ENCODE measurements around the gene EGFR.

The EGFR gene

DNA sequence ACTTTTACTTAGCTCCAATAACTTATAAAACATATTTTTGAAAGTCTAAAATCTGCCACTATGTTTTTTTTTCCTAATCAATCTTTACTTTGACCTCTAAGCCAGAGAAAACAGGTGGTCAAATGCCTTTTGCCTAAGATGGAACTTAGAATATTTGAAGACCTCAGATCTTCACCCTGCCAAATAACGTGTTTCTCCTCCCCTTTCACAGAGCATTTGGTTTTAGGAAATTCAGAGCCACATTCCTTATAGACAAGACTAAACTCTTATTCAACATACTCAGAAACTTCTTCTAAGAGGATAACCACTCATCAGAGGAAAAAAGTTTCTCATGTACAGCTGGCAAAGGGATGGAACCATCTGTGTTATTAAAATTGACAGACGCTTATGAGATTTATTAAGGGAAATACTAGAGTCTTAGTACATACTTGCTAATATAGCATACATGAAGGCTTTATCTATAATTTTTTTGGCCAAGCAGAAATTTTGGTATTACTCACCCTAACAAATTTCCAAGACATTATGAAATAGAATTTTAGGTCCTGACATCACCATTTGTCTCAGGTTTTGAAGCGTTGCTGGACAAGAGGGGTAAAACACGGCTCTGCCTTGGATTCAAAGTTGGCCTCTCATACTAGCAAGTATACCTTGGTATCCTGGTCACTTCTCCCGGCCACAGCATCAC is 2.6 kb upstream of the EGFR start:
- no peak for DNase-seq

DNA sequence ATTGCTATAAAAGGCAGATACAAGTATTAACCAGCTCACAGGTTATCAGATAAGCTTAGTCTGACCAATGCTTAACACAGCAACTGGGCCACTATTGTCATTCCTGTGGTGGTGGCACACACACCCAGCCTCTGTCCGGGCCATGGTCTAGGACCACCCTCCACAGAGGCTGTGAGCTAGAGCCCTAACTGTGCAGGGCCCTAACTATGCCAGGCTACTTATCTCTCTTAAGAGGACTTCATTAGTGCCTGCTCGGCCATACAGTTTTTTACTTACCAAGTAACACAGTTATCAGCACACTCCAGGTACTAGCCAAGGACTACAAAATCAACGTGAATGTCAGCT is 2.1 kb upstream of the EGFR start:
- no peak for DNase-seq

DNA sequence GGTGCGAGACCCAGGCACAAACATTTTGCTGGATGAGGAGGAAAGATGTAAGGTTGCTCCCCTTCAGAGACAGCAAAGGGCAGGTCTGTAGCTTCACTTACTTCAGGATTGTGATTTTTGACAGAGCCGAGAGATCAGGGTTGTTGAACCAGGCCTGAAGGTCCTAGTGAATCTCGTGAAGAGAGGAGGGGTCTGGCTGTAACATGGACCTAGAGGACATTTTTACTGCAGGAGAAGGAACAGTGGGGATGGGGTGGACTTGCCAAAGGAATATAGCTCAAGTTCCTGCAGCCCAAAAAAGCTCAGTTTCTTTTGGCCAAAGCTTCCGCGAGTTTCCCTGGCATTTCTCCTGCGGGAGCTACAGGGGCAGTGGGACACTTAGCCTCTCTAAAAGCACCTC is 976 bp upstream of the EGFR start:
- DNase-seq: no peak

DNA sequence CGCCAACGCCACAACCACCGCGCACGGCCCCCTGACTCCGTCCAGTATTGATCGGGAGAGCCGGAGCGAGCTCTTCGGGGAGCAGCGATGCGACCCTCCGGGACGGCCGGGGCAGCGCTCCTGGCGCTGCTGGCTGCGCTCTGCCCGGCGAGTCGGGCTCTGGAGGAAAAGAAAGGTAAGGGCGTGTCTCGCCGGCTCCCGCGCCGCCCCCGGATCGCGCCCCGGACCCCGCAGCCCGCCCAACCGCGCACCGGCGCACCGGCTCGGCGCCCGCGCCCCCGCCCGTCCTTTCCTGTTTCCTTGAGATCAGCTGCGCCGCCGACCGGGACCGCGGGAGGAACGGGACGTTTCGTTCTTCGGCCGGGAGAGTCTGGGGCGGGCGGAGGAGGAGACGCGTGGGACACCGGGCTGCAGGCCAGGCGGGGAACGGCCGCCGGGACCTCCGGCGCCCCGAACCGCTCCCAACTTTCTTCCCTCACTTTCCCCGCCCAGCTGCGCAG is 424 bp downstream of the EGFR start:
- no peak for DNase-seq

DNA sequence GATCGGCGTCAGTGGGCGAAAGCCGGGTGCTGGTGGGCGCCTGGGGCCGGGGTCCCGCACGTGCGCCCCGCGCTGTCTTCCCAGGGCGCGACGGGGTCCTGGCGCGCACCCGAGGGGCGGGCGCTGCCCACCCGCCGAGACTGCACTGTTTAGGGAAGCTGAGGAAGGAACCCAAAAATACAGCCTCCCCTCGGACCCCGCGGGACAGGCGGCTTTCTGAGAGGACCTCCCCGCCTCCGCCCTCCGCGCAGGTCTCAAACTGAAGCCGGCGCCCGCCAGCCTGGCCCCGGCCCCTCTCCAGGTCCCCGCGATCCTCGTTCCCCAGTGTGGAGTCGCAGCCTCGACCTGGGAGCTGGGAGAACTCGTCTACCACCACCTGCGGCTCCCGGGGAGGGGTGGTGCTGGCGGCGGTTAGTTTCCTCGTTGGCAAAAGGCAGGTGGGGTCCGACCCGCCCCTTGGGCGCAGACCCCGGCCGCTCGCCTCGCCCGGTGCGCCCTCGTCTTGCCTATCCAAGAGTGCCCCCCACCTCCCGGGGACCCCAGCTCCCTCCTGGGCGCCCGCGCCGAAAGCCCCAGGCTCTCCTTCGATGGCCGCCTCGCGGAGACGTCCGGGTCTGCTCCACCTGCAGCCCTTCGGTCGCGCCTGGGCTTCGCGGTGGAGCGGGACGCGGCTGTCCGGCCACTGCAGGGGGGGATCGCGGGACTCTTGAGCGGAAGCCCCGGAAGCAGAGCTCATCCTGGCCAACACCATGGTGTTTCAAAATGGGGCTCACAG is 1.1 kb downstream of the EGFR start:
- peak; percentile 19 for DNase-seq

DNA sequence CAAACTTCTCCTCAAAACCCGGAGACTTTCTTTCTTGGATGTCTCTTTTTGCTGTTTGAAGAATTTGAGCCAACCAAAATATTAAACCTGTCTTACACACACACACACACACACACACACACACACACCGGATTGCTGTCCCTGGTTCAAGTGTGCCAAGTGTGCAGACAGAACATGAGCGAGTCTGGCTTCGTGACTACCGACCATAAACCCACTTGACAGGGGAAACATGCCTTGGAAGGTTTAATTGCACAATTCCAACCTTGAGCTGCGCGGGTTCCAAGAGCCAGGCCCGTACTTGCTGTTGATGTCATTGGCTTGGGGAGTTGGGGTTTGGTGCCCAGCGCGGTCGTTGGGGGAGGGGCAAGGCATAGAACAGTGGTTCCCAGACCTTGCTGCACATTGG is 1.7 kb downstream of the EGFR start:
- no peak for DNase-seq

DNA sequence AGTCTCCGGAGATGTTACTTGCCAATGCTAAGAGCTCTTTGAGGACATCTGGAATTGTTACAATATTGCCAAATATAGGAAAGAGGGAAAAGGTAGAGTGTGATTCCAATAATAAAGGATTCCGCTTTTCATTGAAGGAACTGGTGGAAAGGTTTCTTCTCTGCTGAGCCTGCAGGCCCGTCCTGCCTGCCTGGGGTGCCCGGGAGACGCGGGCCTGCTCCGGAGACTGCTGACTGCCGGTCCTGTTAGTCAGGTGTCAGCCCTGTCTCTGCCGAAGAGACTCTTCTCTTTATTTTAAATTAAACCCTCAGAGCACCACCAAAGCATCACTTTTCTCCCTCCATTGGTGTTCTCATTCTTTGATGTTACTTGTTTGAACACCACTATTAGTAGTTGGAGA is 2.2 kb downstream of the EGFR start:
- DNase-seq: no peak

DNA sequence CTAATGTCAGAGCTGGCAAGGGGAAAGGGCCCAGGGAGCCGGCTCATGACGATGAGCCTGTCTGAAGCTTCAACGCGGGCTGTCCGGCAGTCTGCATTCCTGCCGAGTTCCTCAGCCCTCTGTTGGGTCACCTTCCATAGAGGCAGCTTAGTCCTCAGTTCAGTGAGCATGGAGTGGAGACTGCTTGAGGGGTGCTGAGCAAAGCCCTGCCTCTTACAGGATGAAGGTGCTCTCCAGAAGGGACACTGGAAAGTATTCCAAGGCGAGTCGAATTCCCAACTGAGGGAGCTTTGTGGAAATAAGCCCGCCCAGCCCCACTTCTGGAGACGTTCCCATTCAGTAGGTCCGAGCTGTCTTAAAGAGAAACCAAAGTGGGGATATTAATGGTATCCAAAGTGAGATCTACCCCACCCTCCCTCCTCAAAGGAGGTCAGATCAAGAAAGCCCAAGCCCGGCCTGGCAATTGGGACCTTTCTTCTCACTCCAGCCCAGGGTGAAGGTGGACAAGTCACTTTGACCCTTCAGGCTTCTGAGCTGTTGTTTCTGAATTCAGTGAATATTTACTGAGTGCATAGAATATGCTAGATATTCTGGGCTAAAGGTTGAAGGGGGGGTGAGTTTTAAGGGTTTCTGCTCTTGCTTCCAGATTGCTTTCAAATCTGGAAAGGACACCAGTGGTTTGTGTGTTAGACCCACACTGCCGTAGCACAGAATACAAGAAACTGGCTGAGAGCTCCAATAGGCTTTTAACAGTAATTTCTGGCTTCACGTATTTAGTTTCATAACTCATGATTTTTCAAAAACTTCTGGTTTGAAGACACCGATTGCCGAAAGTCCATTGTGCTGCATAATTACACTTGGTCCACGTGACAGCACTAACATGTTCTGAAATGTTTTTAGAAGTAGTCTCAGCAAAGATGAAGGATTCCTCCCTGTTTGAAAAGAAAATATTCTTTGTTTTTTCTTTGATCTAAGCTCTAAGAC is 3.5 kb downstream of the EGFR start:
- no peak for DNase-seq

DNA sequence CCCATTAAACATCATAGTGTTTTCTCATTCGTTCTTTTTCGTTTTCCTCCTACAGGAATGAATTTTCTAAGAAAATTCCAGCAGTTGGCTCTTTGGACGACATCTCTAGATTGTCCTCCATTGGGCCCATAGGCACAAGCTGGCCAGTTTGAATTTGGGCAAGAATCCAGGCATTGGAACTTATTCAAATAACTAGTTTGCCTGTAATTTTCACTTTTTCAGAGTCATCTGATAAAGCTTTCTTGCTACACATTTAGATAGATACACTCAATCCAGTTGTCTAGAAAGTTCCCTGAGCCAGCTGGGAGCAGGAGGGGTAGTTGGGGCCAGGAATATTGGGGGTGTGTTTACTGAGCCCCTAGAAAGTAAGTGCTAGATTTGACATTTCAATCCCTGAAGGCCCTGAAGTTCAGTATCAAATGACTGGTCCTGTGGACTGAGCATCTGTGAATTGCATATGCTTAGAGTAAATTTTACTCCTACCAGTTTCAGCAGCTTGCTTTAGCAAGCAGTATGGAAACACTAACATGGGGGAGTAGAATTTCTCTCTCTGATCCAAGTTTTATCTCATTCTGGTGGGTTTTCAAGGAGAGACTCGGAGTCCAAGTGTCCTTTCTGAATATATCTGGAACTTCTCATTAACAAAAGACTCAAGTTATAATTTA is 5.2 kb downstream of the EGFR start:
- DNase-seq: peak; percentile 77

DNA sequence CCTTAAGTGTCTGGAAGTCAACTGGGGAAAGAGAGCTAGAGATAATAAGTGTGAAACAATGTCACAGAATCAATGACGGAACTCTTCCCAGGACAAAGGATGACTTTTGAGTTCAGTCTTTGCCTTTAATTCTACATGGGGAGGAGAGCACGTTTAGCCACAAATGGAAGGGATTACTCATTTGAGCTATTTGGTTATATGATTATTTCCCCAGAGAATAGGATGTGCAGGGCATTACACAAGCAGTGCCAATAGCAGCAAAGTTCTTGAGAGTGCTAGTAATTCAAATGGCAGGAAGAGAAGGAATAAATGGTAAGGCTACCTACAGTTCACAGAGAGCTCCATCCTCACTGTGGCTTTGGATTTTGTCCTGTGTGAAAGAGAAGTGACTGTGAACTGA is 6.0 kb downstream of the EGFR start:
- no peak for DNase-seq

DNA sequence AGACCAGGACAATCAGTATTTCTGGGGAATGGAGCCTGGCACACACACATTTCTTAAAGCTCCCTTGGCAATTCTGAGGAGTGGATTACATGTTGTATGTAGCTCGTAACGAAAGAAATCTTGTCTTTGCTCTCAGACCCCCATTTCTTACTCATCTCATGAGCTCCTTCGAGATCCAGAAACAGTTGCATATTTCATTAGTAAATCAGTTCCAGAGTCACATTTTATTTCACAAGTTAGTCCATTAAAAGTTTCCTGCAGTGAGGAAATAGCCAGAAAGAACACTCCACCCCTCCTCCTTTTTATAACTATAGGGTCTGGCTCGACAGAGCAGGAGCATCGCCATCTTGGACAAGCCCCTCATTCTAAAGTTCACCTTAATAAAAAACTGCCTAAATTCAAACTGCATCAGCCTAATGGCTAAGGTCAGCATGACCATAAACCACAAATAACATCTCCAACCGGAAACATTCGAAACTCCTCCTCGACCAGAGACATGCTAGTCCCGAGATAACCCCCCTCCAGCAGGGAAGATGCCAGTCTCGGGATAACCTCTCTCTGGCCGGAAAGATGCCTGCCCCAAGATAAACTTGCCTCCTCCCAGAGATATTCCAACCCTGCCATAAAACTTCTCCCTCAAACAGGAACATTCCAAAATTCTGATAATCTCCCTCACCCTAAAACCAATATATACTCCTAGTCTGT is 7.4 kb downstream of the EGFR start:
- DNase-seq: no peak

DNA sequence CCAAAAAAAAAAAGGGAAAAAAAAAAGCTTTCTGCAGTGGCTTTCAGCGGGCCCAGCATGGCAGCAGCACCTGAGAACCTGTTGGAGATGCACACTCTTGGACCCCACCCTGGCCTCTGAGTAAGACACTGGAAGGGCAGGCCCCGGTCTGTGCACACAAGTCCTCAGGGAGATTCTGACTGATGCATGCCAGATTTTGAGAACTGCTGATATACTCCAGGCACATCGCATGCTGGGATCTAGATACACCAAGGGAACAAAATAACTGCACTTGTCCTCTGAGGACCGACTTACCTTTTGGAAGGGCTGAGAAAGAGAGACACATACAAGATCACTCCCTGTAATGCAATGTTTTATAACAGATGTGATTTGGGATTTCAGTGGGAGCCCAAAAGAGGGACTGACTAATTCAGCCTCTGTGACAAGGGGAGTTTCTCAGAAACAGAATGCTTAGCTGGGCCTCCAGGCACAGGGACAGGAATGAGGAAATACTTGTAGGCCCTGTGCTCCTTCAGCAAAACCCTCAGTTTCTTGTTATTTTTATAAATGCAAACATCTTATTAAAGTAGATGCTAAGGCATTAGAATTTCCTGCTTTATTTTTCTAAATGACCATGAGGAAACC is 8.2 kb downstream of the EGFR start:
- no peak for DNase-seq

DNA sequence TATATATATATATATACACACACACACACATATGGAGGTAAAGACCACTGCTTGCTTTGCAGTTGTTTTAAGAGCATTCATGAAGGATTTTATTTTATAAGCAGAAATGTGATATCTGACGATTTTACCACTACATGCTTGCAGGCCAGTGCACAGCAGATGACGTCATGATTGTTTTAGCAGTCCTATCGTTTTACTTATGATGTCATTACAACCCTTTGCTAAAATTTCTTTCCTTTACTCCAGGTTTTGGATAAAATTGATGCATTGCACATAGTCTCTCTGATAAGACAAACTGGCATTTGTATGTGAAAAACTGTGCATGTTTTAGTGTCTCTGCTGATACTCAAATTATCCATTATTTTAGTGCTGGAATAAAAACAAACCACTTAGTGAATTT is 9.2 kb downstream of the EGFR start:
- DNase-seq: peak; percentile 30

DNA sequence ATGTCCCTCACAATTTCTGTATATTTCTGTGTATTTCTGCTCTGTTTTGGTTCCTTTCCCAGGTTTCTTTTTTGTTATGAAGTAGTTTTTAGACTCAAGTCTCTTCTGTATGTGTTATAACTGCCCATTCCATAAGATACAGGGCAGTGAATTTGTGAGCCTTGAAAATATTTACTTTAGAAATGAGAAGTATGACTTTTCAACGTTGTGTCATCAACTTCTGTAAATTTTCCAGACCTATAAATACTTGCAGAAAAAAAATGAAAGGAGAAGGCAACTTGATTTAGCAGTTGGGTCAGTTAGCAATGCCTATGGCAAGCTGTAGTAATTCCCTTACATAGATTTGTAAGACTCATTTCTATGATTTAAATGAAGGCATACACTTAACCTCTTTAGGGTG is 11.5 kb downstream of the EGFR start:
- DNase-seq: no peak

DNA sequence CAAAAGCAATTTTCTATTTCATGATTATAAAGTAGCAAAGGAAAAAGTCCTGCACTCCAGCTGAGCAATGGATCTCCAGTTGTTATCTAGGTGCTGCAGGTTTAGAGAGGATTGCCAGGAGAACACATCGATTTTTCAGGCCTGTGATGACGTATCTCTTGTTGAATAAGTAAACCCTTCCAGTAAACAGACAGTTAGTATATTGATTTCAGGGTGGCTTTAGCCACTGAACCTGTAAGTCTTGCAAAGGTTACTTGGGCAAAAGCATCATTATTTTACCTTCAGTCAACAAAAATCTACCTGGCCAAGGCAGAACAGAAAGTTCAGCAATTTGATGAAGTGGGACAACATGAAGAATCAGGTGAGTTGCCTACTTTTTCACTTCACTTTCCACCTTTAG is 12.3 kb downstream of the EGFR start:
- DNase-seq: no peak

DNA sequence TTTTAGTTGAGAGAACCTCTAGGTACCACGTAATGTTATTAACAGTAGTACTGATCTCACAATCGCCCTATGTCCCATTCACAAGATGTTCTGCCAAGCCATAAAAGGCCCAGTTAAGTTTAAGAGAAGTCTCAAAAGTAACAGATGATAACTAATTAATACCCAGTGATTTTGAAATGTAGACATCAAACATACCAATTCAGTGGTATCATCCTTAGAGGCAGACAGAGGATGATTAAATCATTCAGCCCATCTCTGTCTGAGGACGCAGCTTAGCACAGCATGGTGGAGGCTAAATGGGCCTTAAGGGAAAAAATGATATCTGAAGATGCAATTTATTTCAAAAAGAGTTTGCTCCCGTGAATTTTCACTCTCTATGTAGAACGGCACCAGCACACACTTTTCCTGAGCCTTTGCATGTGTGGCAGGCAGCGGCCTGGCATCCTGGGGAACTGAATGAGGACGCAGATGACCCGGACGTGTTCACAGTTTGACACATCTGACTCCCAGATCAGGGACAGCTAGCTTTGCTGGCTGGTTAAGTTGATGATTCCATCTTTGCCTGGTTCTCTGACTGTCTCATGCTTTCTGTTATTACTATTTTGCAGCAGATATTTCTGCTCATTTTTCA is 13.4 kb downstream of the EGFR start:
- DNase-seq: no peak

DNA sequence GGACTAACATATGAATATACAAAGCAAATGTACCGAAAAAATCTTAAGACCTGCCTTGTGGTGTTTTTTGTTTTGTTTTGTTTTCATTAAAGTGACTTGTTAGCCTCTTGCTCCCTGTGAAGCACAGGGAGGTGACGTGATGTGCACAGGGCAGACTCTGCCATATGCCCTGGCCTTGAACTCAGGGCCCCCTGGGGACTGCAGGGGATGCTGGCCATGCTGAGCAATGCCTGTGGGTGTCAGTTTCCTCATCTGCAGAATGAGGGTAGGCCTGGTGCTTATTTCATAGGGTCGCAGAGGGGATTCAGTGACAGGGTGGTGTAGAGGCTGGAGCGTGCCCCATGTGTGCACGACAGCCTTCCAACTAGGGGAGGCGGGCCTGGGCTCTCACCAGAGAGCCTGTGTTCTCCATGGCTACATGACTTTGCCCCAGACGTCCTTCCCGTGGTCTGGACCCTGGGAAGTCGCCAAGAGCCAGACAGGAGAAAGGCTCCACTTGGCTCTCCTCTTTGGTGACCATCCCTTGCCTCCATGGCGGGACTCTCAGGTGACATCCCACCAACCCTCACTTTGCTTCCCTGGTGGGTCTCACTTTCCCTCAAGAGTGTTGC is 14.5 kb downstream of the EGFR start:
- DNase-seq: no peak

DNA sequence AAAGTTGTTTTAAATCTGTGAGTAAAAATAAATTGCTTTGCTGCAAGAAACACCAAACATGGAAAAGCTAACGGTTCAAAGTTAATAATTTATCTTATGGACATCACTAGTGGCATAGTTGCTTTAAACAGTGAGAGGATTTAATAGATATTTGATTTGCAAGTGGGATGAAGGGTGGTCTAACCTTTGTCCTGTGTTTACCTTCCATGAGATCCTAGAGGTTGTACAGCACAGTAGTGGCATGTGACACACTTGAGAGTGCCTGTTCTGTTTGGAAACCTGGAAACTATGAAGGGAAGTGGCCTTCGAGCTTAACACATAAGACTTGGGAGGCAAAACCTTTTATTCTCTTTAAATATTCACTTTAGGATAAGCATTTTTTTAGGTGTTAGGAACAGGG is 16.0 kb downstream of the EGFR start:
- no peak for DNase-seq

DNA sequence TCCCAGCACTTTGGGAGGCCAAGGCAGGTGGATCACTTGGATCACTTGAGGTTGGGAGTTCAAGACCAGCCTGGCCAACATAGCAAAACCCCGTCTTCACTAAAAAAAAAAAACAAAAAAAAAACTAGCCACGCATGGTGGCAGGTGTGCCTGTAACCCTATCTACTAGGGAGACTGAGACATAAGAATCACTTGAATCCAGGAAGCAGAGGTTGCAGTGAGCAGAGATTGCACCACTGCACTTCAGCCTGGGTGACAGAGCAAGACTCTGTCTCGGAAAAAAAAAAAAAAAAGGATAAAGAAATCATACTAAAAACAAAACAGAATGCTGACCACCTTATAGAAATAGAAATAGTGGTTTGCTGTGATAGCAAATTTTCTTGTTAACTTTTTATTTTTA is 16.6 kb downstream of the EGFR start:
- DNase-seq: peak; percentile 74

DNA sequence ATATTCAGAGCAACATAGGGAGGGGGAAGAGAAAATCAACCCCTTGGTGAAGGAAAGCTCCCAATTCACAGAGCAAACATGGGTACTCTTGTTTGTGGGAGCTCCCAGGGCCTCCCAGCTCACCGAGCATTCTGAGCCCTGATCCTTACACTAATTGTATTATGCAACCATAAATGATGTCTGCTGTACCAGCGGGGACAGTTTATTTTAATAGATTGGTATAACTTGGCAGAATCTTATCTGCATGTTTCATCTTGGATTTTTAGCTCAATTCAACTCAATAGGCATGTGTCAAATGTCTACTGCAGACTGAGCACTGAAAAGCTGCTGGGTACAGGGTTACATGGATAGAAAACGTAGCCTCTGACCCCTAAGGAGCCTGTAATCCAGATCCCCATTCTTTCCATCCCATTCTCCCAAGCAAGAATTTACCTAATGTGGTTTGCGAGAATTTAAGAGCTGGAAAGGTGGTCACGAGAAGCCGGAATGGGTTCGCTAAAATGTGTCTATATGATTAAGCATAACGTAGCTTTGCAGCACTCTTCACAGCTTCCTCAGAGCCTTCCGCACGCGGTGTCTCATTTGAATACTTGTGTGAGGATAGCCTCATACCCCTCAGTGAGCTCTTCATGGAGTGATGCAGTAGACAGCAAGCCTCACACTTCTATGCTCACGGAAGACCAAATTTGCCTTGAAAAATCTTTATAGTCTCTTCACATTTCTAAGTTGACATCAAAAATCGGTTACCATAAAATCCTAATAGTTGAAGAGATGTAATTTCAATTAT is 18.3 kb downstream of the EGFR start:
- DNase-seq: no peak
